HG02981 (cell line): ENCODE results near the gene LDLRAD1.
A peak's percentile ranks its signal among the peaks of the same experiment; 100 is the strongest.
"Not testable (repeated sequence)": the region's sequence is repeated elsewhere in the genome, so short reads cannot be mapped to it uniquely, and the experiment has no call there.

Experiments
- ATAC-seq: cut with Tn5 transposase; IDR thresholded peaks from one replicate; pipeline ENCODE4 v1.9.1; 2021; ENCODE audit warnings: mild to moderate bottlenecking, moderate library complexity; ENCODE audit not compliant: unreplicated experiment

The LDLRAD1 gene, protein sequence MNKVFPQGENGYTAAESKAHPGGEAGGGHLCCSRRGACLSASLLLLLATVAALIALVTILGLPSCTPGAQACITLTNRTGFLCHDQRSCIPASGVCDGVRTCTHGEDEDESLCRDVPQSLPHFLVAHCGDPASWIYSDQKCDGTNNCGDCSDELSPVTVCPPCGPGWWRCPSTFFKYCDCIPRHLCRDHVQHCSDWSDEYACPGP

DNA sequence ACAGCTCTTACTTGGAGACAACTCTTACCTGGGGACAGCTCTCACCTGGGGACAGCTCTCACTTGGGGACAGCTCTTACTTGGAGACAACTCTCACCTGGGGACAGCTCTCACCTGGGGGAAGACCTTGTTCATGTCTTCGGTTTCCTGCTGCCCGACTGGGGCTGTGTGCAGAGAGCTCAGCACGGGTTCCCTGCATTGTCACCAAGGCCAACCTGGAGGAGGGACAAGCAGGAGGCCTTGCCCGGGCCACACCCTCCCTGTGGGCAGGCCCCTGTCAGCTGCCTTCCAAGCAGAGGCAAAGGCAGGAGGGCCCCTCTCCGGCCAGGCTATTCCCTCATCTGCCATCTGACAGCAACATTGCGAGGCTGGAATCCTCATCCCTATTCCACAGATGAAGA, at the start of gene LDLRAD1:
LDLRAD1 (minus strand) TSS at position 208 of the 400 bp plus-strand sequence; CDS start at position 134, 74 bp downstream.
- no peak for ATAC-seq

DNA sequence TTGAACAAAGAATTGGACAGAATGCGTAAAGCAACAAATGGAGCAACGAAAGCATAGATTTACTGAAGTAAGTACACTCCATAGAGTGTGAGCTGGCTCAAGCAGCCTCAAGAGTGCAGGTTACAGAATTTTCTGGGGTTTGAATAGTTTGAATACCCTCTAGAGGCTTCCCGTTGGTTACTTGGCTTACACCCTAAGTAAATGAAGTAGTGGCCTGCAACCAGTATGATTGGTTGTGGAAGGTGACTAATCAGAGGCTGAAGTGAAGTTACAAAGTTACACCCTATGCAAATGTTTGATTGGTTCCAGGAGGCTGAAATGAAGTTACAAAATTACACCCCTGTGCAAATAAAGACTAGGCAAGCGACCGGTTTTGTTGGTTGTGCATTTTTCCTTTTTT, 46.3 kb upstream of the LDLRAD1 start:
- ATAC-seq: no peak

DNA sequence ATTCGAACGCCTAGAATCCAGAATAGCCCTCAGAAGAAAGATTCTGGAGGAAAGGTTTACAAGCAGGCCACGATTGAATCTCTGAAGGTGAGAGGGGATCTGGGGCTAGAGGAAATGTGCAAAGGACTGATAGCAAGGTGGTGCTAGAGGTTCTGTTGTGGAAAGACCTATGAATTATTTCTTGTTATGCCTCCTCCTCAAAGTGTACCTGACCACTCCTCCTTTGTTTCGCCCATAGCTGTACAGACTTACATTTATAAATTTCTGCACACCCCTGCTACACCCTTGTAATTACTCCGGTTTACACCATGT, 36.4 kb upstream of the LDLRAD1 start:
- ATAC-seq: no peak

DNA sequence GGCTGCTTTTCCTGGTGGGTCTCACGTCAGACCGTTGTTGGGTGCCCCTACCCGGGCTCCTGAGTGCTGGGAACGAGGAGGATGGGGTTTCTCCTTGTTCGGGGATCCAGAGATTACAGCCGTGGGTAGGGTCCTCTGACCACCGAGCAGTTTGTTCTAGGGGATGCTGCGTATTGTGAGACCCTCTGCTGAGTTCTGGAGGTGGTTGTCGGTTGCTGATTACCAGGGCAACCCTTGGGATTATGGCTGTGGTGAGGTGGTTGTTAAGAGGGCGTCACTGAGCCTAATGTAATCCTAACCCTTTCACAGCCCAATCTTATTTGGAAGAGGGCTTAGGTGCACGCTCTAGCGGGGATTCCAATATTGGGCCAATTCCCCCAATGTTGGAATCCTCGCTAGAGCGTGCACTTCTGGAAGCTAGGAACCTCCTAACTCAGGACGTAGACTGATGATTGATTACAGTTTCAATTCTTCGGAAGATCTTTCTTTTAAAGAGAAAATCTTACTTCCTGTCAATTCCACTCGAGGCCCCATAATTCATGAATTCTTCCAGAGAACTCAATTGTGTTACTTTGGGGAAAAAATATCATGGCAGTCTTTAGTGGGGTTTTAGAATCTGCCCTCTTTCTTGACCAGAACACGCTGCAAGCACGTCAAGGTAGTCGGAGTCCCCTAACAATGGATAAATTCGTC, 35.9 kb upstream of the LDLRAD1 start:
- ATAC-seq: no peak

DNA sequence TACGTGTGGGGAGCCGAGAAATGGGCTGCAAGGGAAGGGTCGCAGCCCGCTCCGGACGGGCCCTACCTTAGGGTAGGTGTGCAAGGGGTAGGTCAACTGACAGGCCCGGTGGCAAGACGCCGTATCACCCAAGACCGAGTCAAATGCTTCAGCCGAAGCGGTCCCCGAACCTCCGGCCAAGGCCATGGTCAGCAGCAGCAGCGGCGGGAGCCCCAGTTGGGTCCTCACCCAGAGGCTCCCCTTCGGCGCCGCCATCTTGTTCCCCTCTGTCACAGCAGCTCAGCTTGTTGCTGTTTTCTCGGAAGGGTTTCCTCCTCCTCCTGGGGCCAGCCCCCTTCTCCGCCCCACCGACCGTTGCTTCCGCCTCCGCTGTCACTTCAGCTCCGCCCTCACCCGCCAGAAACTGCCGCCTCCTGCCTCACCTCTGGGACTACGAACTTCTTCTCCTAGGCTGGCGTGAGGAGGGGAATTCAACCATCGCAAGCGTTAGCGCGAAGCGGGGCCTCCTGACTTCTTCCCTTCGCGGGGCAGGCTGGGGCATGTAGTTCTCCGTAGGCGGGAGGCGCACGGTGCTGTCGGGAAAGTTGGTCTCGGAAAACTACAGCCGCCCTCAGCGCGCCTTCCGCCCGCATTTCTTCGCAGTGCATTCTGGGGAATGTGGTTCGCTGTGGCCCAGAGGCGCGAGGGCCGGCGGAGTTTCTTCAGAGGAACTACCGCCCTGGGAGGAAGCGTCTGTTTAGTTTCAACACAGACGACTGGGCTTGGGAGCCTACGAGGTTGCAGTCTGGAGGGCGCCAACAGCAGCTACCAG, 35.2 kb upstream of the LDLRAD1 start, which contains the start of the genes TCEANC2 and TMEM59:
TCEANC2 (plus strand) TSS at position 675 of the 811 bp plus-strand sequence. CDS start 815 bp downstream, outside the sequence.
TMEM59 (minus strand) TSS at position 271 of the 811 bp plus-strand sequence; CDS start at position 255, 16 bp downstream.
- peak; percentile 93 for ATAC-seq

DNA sequence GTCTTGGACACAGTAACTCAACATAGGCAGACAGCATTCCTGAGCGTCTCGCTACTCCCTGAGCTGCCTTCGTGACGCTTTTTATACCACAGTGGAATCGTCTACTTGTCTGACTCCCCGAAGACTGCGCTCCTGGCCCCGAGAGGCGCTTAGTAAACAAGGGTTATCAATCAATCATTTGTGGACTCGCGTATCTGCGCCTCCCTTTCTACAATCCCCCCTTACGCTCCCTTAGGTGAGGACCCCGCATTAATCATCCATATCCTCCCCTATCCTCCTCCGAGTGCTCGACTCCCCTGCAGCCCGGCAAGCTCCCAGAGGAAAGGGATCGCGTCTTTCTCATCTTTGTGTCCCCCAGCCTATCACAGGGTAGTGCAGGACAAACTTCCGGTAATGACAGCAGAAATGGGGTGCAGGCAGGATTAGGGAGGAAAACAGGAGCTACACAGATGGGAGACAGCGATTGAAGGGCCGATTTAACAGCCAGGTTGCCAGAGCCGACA, 34.5 kb upstream of the LDLRAD1 start:
- peak; percentile 11 for ATAC-seq

DNA sequence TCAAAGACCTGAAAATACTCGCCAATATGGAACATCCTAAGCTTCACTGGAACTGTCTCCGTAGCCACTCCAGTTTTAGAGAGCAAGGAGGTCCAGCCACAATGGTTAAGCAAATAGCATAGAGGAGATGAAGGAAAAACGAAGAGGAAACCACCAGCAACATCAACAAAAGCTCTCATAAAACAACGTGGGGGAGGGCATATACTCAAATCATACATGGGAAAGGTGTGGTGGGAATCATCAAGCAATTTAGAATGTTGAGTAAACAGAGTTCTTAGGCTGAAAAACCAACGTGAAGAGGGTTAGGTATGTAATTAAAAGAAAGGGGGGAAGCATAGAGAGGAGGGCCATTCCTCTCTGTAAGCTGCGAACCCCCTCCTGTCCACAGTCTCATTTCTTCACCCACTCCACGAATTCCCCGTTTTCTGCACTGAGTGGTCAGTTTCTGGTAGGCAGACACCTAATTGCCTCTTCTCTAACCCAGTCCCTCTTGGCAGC, 34.0 kb upstream of the LDLRAD1 start:
- ATAC-seq: no peak

DNA sequence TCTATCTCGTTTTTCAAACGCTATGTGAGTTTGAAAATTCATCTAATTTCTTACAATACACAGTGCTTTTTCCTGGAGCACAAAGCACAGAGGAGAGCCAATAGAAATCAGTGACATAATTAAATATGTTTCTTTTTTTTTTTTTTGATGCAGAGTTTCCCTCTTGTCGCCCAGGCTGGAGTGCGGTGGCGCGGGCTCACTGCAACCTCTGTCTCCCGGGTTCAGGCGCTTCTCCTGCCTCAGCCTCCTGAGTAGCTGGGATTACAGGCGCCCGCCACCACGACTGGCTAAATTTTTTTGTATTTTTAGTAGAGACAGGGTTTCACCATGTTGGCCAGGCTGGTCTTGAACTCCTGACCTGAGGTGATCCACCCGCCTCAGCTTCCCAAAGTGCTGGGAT, 32.4 kb upstream of the LDLRAD1 start:
- not testable (repeated sequence) for ATAC-seq

DNA sequence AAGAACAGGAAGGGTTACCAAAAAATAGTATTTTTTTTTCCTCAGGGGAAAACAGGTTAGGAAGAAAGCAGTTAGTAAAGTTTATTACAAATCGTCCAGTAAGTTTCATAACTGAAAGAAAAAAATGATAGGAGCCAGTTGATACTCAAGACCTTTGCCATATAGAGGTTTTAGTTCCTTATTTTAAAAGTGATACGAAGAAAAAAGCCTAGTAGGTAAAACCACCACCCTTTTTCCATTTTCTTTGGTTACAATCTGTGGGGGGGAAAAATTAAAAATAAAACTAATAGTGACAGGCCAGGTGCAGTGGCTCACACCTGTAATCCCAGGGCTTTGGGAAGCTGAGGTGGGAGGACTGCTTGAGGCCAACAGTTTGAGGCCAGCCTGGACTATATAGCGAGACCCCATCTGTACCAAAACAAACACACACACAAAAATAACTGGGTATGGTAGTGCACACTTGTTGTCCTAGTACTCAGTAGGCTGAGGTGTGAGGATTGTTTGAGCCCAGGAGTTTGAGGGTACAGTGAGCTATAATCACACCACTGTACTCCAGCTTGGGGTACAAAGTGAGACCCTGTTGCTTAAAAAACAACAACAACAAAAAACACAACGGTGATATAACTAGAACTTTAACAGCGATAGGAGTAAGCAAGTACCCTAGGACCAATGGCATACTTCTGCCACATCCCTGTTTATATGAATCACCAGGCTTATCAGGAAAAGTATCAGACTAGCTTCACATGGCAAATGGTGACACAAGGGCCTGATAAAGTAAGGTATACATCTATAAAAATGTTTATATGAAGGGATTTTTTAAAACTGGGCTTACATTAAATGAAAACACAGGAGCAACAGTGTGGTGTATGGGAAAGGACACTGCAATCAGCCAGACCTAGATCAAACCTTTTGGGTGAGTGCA, 29.7 kb upstream of the LDLRAD1 start:
- ATAC-seq: no peak

DNA sequence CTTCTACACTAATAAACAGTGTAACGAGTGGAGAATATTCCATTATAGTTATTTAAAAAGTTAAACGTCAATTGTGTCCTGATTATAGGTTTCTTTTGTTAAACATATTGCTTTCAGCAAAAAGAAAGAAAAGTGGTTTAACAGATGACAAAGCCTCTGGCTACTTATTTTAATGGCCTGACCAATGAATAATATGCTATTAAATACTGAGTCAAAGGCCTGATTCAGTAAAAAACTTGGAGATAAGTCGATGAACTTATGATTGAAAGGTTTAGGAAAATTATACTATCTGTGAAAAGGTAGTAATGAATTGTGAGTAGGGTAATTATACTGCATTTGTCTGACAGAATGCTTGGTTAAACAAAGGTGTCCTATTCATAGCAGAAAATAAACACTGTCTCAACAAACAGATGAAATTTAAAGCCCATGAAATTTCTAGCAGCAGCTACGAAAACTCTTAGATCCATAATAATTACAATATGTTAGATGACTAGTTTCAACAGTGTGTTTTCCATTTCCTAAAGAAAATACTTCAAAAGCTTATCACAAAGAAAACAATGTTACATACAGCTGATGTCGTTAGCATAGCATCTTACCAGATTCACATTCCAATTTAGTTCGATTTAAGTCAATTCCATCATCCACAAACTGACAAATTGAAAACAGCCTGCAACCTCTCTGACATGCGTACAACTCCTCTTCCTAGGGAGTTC, 28.8 kb upstream of the LDLRAD1 start:
- ATAC-seq: no peak

DNA sequence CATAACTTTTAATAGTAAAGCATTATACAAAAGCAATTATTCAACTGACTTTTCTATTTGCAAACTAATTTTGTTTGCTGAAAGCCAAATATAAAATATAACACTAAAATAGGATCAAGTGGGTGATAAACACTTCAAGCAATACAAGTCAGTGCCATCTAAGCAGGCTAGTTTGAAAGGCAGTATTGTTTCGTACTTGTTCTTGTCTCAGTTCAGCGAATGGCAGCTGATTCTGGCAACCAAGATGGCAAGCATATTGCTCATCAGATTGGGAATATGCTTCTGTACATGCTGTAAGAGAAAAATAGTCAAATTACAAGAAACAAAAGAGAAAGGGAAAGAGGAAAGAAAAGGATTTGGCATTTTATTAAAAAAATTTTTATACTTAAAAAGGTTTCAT, 27.5 kb upstream of the LDLRAD1 start:
- no peak for ATAC-seq

DNA sequence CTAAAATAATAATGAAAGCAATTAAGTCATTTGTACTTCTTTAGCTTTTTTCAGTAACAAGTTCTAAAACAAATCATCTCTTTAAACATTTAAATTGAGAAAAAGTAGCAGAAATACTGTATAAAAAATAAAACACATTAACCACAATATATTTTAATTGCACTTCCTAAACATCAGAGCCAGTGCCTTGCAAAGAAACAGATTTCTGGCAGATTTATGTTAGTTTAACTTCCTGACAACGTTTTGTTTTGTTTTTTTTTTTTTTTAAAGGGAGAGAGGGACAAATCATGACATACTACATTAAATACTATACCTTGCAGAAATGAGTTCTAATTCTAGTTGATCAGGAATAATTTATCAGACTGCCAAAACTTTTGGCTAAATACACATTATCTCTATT, 23.8 kb upstream of the LDLRAD1 start:
- ATAC-seq: no peak

DNA sequence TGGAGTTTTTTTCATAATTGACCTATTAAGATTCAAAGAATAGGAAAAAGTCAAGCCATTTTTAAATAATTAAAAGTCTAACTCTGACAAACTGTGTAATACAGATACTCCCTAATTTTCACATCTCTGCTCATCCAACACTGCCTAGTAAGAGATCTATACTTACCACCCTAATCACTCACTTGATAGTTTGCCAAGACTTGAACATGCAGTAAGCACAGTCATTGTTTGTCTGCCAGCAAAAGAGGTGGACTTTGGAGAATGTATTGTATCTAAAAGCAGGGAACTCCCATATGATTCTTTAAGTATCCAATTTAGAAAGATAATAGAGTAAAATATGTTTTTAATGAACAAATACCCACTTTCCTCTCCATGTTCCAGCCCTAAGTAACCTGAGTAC, 19.5 kb upstream of the LDLRAD1 start:
- ATAC-seq: no peak

DNA sequence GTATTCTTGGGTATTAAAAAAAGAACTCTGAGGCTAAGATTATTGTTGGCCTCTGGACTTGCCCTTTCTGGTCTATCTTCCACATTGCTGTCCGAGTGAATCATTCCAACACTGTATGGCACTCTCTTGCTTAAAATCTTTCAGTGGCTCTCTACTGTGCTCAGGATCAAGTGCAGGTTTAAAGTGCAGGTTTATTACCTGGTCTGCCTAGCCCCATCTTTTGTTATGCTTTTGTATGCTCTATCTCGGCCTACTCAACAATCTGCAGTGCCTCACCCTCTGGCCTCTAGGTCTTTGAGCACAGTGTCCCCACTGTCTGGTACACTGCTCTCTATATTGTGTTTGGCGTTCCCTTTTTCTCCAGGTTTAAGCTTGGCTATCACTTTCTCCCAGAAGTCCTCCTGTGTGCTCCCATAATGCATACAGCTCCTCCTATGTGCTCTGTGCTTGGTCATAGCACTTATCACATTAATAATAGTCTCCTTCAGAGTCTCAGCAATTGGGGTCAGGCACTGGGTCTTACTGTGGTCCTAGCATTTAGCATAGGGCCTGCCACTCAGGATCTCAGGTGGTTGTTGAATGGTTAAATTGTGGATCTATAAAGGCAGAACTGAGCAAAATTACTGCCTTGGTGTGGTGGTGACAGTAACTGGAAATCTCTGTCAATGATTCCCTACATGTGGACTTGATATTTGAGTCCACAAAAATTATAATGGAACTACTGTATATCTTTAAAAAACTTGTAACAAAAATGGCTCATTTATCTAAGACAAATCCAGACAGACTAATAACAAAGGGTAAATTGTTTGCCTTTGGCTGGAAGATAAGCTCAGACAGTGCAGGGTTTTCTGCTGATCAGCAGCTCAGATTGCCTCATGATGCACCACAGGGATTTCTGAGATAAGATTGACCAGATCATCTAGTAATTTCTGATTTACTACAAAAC, 10.6 kb upstream of the LDLRAD1 start:
- ATAC-seq: no peak

DNA sequence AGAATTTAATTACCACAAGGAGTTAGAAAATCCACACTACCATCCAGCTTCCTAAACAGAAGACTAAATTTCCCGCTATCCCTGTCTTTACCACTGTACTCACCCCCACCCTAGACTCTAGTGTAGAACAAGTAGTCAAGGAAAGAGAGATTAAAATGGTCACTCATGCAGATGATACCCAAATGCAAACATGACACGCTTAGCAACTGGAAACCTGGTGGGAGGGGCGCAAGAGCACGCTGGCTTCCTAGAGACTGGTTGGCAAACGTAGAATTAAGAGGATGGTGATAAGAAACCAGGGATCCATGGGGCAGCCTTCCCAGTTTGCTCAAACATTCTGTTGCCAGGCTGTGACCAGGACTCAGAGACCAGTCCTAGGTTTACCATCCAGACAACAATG, 9.9 kb upstream of the LDLRAD1 start:
- ATAC-seq: no peak

DNA sequence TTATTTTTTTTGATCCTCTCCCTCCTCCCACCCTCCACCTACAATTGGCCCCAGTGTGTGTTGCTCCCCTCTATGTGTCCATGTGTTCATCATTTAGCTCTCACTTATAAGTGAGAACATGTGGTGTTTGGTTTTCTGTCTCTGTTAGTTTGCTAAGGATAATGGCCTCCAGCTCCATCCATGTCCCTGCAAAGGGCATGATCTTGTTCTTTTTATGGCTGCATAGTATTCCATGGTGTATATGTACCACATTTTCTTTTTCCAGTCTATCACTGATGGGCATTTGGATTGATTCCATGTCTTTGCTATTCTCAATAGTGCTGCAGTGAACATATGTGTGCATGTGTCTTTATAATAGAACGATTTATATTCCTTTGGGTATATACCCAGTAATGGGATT, 6.8 kb upstream of the LDLRAD1 start:
- ATAC-seq: not testable (repeated sequence)

DNA sequence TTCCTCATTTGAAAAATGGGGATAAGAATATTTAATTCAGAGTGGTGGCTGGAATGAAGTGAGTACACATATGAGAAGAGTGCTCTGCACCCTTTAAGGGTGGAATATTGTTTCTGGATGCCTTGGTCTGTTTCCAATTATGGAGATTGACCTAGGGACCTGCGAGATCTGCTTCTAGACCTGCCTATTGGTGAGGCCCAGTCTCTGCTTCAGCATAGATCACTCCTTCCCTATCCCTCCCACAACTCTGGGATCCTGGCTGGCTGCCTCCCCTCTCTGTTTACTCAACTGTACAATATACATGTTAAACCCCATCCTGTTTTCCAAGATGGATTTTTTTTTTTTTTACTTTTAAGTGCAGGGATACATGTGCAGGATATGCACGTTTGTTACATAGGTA, 6.4 kb upstream of the LDLRAD1 start:
- no peak for ATAC-seq

DNA sequence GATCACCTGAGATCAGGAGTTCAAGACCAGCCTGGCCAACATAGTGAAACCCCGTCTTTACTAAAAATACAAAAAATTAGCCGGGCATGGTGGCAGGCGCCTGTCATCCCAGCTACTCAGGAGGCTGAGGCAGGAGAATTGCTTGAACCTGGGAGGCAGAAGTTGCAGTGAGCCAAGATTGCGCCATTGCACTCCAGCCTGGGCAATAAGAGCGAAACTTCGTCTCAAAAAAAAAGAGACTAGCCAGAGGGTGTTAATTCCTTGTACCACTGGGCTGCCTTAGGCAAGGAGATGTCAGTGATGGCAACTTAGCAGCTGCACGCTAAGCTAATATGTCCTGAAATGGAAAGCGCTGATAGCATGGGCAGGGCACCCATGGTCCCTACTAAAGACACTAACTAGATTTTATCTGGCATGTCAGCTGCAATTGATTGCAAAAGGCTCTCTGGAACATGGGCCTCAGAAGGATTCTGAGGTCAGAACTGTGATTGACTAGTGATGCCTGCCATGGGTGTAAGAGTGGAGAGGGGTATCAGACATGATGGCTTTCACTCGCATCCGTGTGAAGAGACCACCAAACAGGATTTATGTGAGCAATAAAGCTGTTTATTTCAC, 1.7 kb upstream of the LDLRAD1 start:
- ATAC-seq: not testable (repeated sequence)
